CD14-positive monocyte (primary cell): ENCODE results near the gene NAT16. TPM values are rescaled to one million over a fixed set of nuclear protein-coding genes. Genes with fewer than 3 reads are reported as not detected.

Experiments
- DNase-seq, 3 donors: peaks; one replicate each; pipeline ENCODE4 v3.0.0-alpha.2; 2011 to 2022
- H2AFZ ChIP-seq: 2 replicates; pipeline ENCODE4 v1.6.0; 2012; ENCODE audit warnings: mild to moderate bottlenecking, low read depth, low read length, inconsistent platforms; ENCODE audit not compliant: insufficient read depth, poor library complexity, severe bottlenecking
- H3K27ac ChIP-seq, 2 donors: 1 replicate in 1 of 2; 2 replicates in 1 of 2; pipeline ENCODE4 v1.5.1; 2012 to 2013; ENCODE audit warnings: low read length in 2 of 2, control low read depth in 1 of 2, inconsistent platforms in 1 of 2, low read depth in 1 of 2, mild to moderate bottlenecking in 1 of 2
- H3K27me3 ChIP-seq, 2 donors: one replicate each; pipeline versions ENCODE4 v1.6.0 to v1.6.1; 2011 to 2013; ENCODE audit warnings: low read length in 2 of 2; ENCODE audit not compliant: control insufficient read depth in 2 of 2, insufficient read depth in 2 of 2
- H3K36me3 ChIP-seq, 2 donors: replicated peaks in 1 of 2; 1 replicate in 1 of 2; 2 replicates in 1 of 2; pipeline versions ENCODE4 v1.5.1 to v1.6.1; 2012 to 2013; ENCODE audit warnings: low read length in 2 of 2, control low read depth in 1 of 2, inconsistent platforms in 1 of 2, mild to moderate bottlenecking in 1 of 2; ENCODE audit not compliant: insufficient read depth in 2 of 2, control insufficient read depth in 1 of 2
- H3K4me1 ChIP-seq, 2 donors: 1 replicate in 1 of 2; 2 replicates in 1 of 2; pipeline versions ENCODE4 v1.5.1 to v1.6.1; 2012 to 2013; ENCODE audit warnings: low read length in 2 of 2, control low read depth in 1 of 2, inconsistent platforms in 1 of 2, mild to moderate bottlenecking in 1 of 2, moderate library complexity in 1 of 2; ENCODE audit not compliant: insufficient read depth in 2 of 2, control insufficient read depth in 1 of 2
- H3K4me2 ChIP-seq: replicated peaks from 2 replicates; pipeline ENCODE3; 2012; ENCODE audit warnings: low read length, moderate library complexity, mild to moderate bottlenecking; ENCODE audit not compliant: poor library complexity, severe bottlenecking; ENCODE audit errors: extremely low read depth
- H3K4me3 ChIP-seq, 3 experiments: fragments of 200-600 bp in 1 of 3; sonication (generic) in 1 of 3; replicated peaks in 1 of 3; 1 replicate in 2 of 3; 2 replicates in 1 of 3; pipeline ENCODE4 v1.5.1; 2011 to 2013; ENCODE audit warnings: low read length in 3 of 3, mild to moderate bottlenecking in 3 of 3, control low read depth in 2 of 3, low read depth in 2 of 3, inconsistent platforms in 1 of 3, moderate library complexity in 1 of 3
- H3K79me2 ChIP-seq: 2 replicates; pipeline ENCODE4 v1.6.0; 2012; ENCODE audit warnings: mild to moderate bottlenecking, control low read depth, inconsistent platforms, low read length, moderate library complexity; ENCODE audit not compliant: insufficient read depth
- H3K9ac ChIP-seq: 2 replicates; pipeline ENCODE4 v1.6.0; 2017; ENCODE audit warnings: low read length, mild to moderate bottlenecking; ENCODE audit not compliant: insufficient read depth, poor library complexity, severe bottlenecking
- H3K9me3 ChIP-seq, 2 donors: replicated peaks in 1 of 2; 1 replicate in 1 of 2; 2 replicates in 1 of 2; pipeline versions ENCODE4 v1.5.1 to v1.6.1; 2012 to 2013; ENCODE audit warnings: low read length in 2 of 2, control low read depth in 1 of 2; ENCODE audit not compliant: control insufficient read depth in 1 of 2, insufficient read depth in 1 of 2
- H4K20me1 ChIP-seq: 2 replicates; pipeline ENCODE4 v1.6.0; 2012; ENCODE audit warnings: mild to moderate bottlenecking, low read length, control low read depth, moderate library complexity; ENCODE audit not compliant: insufficient read depth
- H3K27ac Mint-ChIP-seq, 7 donors: one replicate each; pipeline ENCODE4 v1.8.0; 2020; ENCODE audit warnings: mild to moderate bottlenecking in 7 of 7, mixed read lengths in 7 of 7, moderate library complexity in 6 of 7, inconsistent platforms in 2 of 7
- H3K27me3 Mint-ChIP-seq, 3 donors: one replicate each; pipeline ENCODE4 v1.8.0; 2021 to 2022; ENCODE audit warnings: low read depth in 3 of 3, mild to moderate bottlenecking in 3 of 3, mixed read lengths in 3 of 3, moderate library complexity in 3 of 3, inconsistent platforms in 1 of 3
- H3K36me3 Mint-ChIP-seq, 2 donors: one replicate each; pipeline ENCODE4 v1.8.0; 2020; ENCODE audit warnings: mixed read lengths in 2 of 2, inconsistent platforms in 1 of 2, mild to moderate bottlenecking in 1 of 2
- H3K4me1 Mint-ChIP-seq: one replicate; pipeline ENCODE4 v1.8.0; 2020; ENCODE audit warnings: mild to moderate bottlenecking, mixed read lengths
- H3K4me3 Mint-ChIP-seq, 2 donors: one replicate each; pipeline ENCODE4 v1.8.0; 2020; ENCODE audit warnings: mild to moderate bottlenecking in 2 of 2, mixed read lengths in 2 of 2, moderate library complexity in 1 of 2
- H3K9me3 Mint-ChIP-seq, 7 donors: one replicate each; pipeline ENCODE4 v1.8.0; 2020 to 2022; ENCODE audit warnings: mixed read lengths in 7 of 7, mild to moderate bottlenecking in 6 of 7, moderate library complexity in 6 of 7, inconsistent platforms in 2 of 7
- WGBS: methylation state at CpG from one replicate; pipeline ENCODE4 v1.1.5; 2013; ENCODE audit warnings: missing lambda C conversion rate; ENCODE audit not compliant: insufficient coverage; 5-methylcytosine and 5-hydroxymethylcytosine counted together
- intact Hi-C, 2 donors: fragments of 100-400 bp; cut with micrococcal nuclease; formaldehyde crosslinking; loops; one replicate each; pipeline versions ENCODE4 v1.15.0 to v1.15.1; 2023
- polyA minus RNA-seq: library from RNA; depleted of rRNA, polyadenylated mRNA; stranded (reverse); fragments of >200 nt; gene quantifications from 2 replicates; pipeline ENCODE4 v1.2.3, GENCODE V29; 2012
- polyA plus RNA-seq, 3 donors: library from polyadenylated mRNA; depleted of rRNA in 1 of 3; unstranded in 2 of 3; stranded (reverse) in 1 of 3; fragments of 300-500 nt in 2 of 3; fragments of >200 nt in 1 of 3; fragmentation: Illumina TruSeq in 2 of 3; gene quantifications; 1 replicate in 2 of 3; 2 replicates in 1 of 3; pipeline ENCODE4 v1.2.3, GENCODE V29; 2012 to 2021
- total RNA-seq, 12 experiments: library from RNA in 1 of 12; stranded (reverse) in 1 of 12; fragments of 120-200 nt in 1 of 12; gene quantifications; one replicate each; pipeline ENCODE4 v1.2.4 and lab custom pipeline; 2013 to 2026; ENCODE audit warnings: mixed read lengths in 6 of 12, inconsistent platforms in 1 of 12
- TF ChIP-seq, protein P1 (sequence below): fragments of 200-600 bp; IDR thresholded peaks from one replicate; pipeline ENCODE4 v1.8.0; 2022; ENCODE audit warnings: antibody characterized with exemption, mild to moderate bottlenecking

Gene NAT16
- not detected for total RNA-seq (2013)
- polyA plus RNA-seq, result not detected
- not detected in 2 replicates for polyA minus RNA-seq
- 0 to 0.60 (median 0.12) reads per million in 11 experiments for total RNA-seq (lab: John Stamatoyannopoulos, UW)

DNA sequence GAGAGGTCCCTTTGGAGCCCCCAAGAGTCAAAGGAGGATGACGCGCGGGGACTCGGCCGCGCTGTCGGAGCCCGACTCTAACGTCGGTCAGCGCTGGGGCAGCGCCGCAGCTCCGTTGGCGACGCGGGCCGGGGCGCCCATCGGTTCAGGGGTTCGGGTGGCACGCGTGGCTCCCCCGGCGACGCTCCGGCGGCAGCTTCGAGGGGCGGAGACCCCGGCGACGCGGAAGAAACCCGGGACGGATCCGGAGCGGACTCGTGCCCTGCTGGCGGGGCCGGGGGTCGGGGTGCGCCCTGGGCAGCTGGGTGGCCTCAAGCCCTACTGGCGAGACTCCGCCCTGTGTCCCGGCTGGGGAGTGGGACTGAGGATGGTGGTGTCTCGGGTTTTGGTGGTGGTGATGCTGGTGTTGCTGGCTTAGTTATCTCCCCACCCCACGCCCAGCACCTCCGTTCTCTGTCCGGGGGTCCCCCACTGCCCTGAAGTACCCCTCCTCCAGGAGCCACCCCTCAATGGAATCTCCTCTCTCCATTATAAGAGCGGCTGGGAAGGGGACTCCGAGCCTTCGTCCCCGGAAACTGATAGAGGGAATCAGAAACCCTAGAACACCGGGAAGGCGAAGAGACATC lies at the start of gene NAT16:
NAT16 (minus strand) TSS at position 164 of the 626 bp plus-strand sequence. CDS start 5,486 bp downstream, outside the sequence.
- Mint-ChIP-seq H3K36me3 (peaks cover 0 to 5% of the 10 kb centered on the region in 2 donors), H3K4me1 (peaks cover 8% of the 10 kb centered on the region), H3K27me3 (peaks cover 76 to 85% (median 82%) of the 10 kb centered on the region in 3 donors), H3K4me3 (peak within 1 kb of the TSS in 1 of 2 donors; percentile 86), H3K27ac (peak within 1 kb of the TSS in 1 of 7 donors; percentile 68), H3K9me3 (peaks cover 0 to 26% (median 10%) of the 10 kb centered on the region in 7 donors)
- TF ChIP-seq, protein P1, sequence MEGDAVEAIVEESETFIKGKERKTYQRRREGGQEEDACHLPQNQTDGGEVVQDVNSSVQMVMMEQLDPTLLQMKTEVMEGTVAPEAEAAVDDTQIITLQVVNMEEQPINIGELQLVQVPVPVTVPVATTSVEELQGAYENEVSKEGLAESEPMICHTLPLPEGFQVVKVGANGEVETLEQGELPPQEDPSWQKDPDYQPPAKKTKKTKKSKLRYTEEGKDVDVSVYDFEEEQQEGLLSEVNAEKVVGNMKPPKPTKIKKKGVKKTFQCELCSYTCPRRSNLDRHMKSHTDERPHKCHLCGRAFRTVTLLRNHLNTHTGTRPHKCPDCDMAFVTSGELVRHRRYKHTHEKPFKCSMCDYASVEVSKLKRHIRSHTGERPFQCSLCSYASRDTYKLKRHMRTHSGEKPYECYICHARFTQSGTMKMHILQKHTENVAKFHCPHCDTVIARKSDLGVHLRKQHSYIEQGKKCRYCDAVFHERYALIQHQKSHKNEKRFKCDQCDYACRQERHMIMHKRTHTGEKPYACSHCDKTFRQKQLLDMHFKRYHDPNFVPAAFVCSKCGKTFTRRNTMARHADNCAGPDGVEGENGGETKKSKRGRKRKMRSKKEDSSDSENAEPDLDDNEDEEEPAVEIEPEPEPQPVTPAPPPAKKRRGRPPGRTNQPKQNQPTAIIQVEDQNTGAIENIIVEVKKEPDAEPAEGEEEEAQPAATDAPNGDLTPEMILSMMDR, result no peak
- 1% methylated on average over 33 of the region's 56 CpGs for whole genome bisulfite sequencing
- Histone ChIP-seq H3K79me2 (no peaks in the 10 kb centered on the region), H3K4me3 (no peak within 1 kb of the TSS), H4K20me1 (no peaks in the 10 kb centered on the region), H3K27me3 (peaks cover 49 to 76% of the 10 kb centered on the region in 2 donors), H3K36me3 (no peaks in the 10 kb centered on the region), H3K4me2 (no peak within 1 kb of the TSS), H3K27ac (no peak within 1 kb of the TSS), H3K9ac (no peak within 1 kb of the TSS), H3K9me3 (peaks cover 0 to 16% of the 10 kb centered on the region in 2 donors), H3K4me1 (no peaks in the 10 kb centered on the region), H2AFZ (no peak within 1 kb of the TSS)
- DNase-seq, result no peak
- intact Hi-C loops, result no loop called here

DNA sequence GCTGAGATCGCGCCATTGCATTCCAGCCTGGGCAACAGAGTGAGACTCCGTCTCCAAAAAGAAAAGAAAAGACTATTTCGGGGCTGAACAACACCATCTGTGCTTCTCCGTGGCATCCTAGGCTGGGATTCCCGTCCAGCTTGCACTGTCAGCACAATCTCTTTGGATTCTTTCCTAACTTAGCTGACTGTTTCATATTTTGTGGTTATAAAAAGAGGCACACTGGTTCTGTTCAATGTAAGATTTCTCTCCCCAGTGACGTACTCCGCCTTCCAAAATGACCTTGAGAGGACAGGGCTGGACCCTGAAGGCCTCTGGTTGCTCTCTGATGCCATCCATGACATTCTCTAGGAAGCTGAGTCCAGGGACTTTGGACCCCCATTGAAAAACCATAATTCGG lies 46.6 kb upstream of the NAT16 start:
- TF ChIP-seq, protein P1, result no peak
- Histone ChIP-seq H3K36me3 (peaks cover 52 to 74% of the 10 kb centered on the region in 2 donors), H3K4me3 (no peak overlapping the region), H3K9me3 (no peaks in the 10 kb centered on the region), H3K79me2 (peaks cover 7% of the 10 kb centered on the region), H3K27me3 (no peaks in the 10 kb centered on the region), H4K20me1 (peaks cover 18% of the 10 kb centered on the region), H3K9ac (no peak overlapping the region), H2AFZ (no peak overlapping the region), H3K4me1 (peaks cover 4 to 7% of the 10 kb centered on the region in 2 donors), H3K4me2 (no peak overlapping the region), H3K27ac (no peak overlapping the region)
- H3K9me3 Mint-ChIP-seq, result no peaks in the 10 kb centered on the region
- H3K27me3 Mint-ChIP-seq, result peaks cover 0 to 2% (median 1%) of the 10 kb centered on the region in 3 donors
- DNase-seq, result no peak
- intact Hi-C loops, result no loop called here
- peak overlapping the region in 1 of 7 donors; percentile 19 for H3K27ac Mint-ChIP-seq
- peaks cover 7% of the 10 kb centered on the region for H3K4me1 Mint-ChIP-seq
- H3K4me3 Mint-ChIP-seq, result no peak overlapping the region
- WGBS, result 100% methylated on average over 8 of the region's 9 CpGs
- H3K36me3 Mint-ChIP-seq, result peaks cover 62 to 87% of the 10 kb centered on the region in 2 donors
